NCI-H2081 treated with DMSO at 0.1 percent for 48 hours (cell line): ENCODE data around the gene KRTAP9-7.
"Not testable (repeated sequence)": the region's sequence is repeated elsewhere in the genome, so short reads cannot be mapped to it uniquely, and the experiment has no call there.

Experiments
- DNase-seq: peaks from one replicate; lab custom pipeline; 2025; lab: John Stamatoyannopoulos, UW

Gene KRTAP9-7, protein sequence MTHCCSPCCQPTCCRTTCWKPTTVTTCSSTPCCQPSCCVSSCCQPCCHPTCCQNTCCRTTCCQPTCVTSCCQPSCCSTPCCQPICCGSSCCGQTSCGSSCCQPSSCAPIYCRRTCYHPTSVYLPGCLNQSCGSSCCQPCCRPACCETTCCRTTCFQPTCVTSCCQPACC

DNA sequence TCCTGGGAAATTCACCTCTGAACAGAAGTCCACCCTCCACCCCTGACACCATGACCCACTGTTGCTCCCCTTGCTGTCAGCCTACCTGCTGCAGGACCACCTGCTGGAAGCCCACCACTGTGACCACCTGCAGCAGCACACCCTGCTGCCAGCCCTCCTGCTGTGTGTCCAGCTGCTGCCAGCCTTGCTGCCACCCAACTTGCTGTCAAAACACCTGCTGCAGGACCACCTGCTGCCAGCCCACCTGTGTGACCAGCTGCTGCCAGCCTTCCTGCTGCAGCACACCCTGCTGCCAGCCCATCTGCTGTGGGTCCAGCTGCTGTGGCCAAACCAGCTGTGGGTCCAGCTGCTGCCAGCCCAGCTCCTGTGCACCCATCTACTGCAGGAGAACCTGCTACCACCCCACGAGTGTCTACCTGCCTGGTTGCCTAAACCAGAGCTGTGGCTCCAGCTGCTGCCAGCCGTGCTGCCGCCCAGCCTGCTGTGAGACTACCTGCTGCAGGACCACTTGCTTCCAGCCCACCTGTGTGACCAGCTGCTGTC, at the start of gene KRTAP9-7:
KRTAP9-7 (plus strand) TSS at position 51 of the 543 bp plus-strand sequence; CDS start at position 51, 0 bp downstream.
- not testable (repeated sequence) for DNase-seq

DNA sequence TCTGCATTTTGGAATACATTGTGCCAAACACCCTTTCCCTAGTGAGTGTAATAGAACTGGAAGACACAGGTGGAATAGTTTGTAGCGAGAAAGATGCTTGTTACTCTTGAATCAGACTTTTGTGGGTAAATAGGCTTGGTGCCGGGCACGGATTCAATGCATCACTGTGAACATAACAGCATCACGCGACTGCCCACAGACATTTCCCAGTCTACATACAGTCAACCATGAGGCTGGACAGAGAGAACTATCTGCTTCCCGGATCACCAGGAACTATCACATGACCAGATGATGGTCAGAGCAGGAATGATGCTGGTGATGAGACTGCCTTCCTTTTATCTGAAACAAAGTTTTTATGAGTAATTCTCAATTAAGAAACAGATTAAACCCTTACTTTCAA, 49.4 kb upstream of the KRTAP9-7 start:
- no peak for DNase-seq

DNA sequence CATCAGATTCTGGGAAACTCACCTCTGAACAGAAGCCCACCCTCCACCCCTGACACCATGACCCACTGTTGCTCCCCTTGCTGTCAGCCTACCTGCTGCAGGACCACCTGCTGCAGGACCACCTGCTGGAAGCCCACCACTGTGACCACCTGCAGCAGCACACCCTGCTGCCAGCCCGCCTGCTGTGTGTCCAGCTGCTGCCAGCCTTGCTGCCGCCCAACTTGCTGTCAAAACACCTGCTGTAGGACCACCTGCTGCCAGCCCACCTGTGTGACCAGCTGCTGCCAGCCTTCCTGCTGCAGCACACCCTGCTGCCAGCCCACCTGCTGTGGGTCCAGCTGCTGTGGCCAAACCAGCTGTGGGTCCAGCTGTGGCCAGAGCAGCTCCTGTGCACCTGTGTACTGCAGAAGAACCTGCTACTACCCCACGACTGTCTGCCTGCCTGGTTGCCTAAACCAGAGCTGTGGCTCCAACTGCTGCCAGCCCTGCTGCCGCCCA, 48.9 kb upstream of the KRTAP9-7 start, which contains the start of gene KRTAP9-2:
KRTAP9-2 (plus strand) TSS at position 51 of the 498 bp plus-strand sequence; CDS start at position 58, 7 bp downstream.
- not testable (repeated sequence) for DNase-seq

DNA sequence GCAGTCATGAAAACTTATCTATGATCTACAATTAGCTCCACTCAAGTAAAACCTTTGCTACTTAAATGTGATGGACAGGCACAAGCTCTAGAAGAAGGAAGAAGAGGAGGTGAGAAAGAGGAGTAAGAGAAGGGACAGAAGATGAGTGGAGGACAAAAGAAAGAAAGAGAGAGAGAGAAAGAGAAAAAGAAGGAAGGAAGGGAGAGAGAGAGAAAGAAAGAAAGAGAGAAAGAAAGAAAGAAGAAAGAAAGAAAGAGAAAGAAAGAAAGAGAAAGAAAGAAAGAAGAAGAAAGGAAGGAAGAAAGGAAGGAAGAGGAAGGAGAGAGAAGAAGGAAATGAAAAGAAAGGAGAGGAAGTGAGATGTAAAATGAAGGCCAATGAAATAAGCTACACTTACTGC, 45.4 kb upstream of the KRTAP9-7 start:
- no peak for DNase-seq

DNA sequence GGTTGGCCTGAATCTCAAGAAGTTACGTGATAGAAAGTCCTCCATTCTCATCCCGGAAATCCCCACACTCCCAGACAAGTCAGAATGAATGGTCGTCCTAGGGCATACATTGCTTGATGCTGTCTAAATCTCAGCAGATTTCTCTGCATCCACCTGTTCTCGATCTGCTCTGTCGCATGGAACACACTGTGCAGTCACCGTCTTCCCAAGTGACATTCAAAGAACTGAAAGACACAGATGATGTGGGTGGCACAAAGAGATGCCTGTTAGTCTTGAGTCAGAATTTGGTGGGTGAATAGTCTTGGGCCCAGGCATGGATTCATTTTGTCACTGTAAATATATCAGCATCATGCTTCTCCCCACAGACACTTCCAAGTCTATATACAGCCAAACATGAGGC, 43.8 kb upstream of the KRTAP9-7 start:
- DNase-seq: no peak

DNA sequence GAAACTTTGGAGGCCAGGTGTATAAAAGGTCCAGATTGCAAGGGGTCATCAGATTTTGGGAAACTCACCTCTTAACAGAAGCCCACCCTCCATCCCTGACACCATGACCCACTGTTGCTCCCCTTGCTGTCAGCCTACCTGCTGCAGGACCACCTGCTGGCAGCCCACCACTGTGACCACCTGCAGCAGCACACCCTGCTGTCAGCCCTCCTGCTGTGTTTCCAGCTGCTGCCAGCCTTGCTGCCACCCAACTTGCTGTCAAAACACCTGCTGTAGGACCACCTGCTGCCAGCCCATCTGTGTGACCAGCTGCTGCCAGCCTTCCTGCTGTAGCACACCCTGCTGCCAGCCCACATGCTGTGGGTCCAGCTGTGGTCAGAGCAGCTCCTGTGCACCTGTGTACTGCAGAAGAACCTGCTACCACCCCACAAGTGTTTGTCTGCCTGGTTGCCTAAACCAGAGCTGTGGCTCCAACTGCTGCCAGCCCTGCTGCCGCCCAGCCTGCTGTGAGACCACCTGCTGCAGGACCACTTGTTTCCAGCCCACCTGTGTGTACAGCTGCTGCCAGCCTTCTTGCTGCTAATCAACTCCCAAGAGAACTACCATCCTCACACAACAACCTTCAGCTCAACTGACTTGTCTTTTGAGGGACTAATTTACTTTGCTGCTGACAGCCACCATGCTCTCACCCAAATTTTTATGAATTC, 42.9 kb upstream of the KRTAP9-7 start, which contains the start of gene KRTAP9-3:
KRTAP9-3 (plus strand) TSS at position 51 of the 707 bp plus-strand sequence; CDS start at position 104, 53 bp downstream.
- DNase-seq: not testable (repeated sequence)

DNA sequence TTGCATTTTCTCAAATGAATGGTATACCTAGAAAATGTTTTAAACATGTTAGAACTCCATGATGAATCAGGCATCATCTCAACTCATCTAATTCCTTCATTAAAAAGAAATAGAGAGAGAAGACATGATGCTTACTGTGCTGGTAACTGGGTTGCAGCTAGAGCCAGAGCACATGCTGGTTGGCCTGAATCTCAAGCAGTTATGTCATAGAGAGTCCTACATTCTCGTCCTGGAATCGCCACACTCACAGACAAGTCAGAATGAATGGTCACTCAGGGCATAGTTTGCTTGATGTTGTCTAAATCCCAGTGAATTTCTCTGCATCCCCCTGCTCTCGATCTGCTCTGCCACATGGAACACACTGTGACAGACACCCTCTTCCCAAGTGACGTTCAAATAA, 38.4 kb upstream of the KRTAP9-7 start:
- DNase-seq: not testable (repeated sequence)

DNA sequence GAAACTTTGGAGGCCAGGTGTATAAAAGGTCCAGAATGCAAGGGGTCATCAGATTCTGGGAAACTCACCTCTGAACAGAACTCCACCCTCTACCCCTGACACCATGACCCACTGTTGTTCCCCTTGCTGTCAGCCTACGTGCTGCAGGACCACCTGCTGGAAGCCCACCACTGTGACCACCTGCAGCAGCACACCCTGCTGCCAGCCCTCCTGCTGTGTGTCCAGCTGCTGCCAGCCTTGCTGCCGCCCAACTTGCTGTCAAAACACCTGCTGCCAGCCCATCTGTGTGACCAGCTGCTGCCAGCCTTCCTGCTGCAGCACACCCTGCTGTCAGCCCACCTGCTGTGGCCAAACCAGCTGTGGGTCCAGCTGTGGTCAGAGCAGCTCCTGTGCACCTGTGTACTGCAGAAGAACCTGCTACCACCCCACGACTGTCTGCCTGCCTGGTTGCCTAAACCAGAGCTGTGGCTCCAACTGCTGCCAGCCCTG, 37.5 kb upstream of the KRTAP9-7 start, which contains the start of gene KRTAP9-8:
KRTAP9-8 (plus strand) TSS at position 51 of the 489 bp plus-strand sequence; CDS start at position 104, 53 bp downstream.
- not testable (repeated sequence) for DNase-seq

DNA sequence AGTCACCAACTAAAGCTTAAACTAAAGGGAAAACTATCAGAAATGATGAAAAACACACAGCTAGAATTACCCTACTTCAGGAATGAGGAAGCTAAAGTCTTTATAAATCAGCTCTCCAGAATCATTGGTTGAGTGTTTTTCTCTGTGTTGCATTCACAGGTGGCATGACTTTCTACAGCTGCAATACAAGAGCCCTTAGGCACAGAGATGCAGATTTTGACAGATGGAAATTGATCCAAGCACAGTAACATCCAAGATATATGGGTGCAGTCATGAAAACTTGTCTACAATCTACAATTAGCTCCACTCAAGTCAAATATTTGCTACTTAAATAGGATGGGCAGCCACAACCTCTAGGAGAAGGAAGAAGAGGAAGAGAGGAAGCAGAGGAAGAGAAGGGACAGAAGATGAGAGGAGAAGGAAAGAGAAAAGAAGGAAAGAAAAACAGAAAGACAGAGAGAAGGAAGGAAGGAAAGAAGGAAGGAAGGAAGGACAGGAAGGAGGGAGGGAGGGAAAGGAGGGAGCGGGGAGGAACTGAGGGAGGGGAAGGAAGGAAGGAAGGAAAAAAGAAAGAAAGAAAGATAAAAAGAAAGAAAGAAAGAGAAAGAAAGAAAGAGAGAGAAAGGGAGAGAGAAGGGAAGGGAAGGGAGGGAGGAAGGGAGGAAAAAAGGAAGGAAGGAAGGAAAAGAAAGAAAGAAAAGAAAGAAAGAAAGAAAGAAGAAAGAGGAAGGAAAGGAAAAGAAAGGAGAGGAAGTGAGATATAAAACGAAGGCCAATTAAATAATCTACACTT, 28.3 kb upstream of the KRTAP9-7 start:
- not testable (repeated sequence) for DNase-seq

DNA sequence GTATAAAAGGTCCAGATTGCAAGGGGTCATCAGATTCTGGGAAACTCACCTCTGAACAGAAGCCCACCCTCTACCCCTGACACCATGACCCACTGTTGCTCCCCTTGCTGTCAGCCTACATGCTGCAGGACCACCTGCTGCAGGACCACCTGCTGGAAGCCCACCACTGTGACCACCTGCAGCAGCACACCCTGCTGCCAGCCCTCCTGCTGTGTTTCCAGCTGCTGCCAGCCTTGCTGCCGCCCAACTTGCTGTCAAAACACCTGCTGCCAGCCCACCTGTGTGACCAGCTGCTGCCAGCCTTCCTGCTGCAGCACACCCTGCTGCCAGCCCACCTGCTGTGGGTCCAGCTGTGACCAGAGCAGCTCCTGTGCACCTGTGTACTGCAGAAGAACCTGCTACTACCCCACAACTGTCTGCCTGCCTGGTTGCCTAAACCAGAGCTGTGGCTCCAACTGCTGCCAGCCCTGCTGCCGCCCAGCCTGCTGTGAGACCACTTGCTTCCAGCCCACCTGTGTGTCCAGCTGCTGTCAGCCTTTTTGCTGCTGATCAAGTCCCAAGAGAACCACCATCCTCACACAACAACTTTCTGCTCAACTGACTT, 25.8 kb upstream of the KRTAP9-7 start, which contains the start of gene KRTAP9-4:
KRTAP9-4 (plus strand) TSS at position 51 of the 604 bp plus-strand sequence; CDS start at position 85, 34 bp downstream.
- not testable (repeated sequence) for DNase-seq

DNA sequence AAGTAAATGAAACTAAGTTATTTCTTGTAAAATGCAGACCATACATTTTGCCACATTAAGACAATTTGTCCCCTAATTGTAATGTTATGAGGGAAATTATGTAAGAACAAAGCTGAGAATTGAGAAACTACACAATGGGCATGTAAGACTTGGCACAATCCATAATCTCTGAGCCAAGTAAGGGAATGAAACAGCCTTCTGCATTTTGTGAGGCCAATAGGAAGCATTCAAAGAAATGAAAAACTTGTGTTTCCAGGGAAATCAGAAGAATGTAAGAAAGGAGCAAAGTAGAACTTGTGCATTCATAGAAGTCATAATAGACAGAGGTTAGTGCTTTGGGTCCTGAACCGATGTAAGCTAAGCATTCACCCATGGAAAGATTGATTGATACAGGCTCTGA, 24.2 kb upstream of the KRTAP9-7 start:
- DNase-seq: no peak

DNA sequence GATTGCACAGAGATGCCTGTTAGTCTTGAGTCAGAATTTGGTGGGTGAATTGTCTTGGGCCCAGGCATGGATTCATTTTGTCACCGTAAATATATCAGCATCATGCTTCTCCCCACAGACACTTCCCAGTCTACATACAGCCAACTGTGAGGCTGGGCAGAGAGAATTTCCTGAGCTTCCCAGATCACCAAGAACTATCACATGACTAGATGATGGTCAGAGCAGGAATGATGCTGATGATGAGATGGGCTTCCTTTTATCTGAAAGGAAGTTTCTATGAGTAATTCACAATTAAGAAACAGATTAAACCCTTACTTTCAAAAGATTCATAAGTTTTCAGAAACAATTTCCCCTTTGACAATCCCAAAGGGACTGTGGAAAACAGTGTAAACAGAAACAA, 20.6 kb upstream of the KRTAP9-7 start:
- no peak for DNase-seq

DNA sequence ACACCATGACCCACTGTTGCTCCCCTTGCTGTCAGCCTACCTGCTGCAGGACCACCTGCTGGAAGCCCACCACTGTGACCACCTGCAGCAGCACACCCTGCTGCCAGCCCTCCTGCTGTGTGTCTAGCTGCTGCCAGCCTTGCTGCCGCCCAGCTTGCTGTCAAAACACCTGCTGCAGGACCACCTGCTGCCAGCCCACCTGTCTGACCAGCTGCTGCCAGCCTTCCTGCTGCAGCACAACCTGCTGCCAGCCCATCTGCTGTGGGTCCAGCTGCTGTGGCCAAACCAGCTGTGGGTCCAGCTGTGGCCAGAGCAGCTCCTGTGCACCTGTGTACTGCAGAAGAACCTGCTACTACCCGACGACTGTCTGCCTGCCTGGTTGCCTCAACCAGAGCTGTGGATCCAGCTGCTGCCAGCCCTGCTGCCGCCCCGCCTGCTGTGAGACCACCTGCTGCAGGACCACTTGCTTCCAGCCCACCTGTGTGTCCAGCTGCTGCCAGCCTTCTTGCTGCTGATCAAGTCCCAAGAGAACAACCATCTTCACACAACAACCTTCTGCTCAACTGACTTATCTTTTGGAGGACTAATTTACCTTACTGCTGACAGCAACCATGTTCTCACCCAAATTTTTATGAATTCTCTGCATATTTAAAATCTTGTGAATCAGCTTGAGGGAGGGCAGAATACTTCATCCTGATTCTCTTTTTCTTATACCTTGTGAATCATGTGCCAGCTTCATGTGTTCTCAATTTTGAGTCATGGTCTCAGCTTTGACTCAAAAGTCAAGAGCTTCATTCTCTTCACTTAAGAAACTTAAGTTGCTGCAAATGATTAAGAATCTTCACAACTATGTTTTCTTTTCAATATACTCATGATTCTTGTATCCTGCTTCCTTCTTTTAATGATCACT, 19.9 kb upstream of the KRTAP9-7 start, which contains the start of gene KRTAP9-9:
KRTAP9-9 (plus strand) TSS at position 4 of the 910 bp plus-strand sequence.
- DNase-seq: not testable (repeated sequence)

DNA sequence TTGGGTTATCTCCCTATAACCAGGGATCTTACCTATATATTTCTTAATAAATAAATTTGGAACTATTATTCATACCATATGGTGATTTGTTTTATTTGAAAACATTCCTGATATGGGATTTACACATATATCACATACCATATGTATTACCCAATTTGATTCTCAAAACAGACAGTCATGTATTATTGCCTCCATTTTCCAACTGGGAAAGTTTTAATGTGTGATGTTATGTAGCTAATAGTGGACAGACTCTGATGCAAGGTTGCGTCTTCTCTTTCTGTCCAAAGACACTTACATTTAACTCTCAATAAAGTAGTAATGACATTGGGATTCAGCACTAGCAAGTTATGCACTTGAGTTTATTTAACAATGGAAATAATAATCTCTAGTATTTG, 19.2 kb upstream of the KRTAP9-7 start:
- DNase-seq: no peak

DNA sequence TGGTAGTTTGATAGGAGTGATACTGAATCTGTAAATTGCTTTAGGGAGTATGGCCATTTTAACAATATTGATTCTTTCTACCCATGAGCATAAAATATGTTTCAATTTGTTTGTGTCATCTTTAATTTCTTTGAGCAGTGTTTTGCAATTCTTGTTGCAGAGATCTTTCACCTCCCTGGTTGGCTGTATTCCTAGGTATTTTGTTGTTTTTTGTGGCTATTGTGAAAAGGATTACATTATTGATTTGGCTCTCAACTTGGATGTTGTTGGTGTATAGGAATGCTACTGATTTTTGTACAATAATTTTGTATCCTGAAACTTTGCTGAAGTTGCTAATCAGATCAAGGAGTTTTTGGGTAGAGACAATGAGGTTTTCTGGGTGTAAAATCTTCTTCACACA, 17.1 kb upstream of the KRTAP9-7 start:
- no peak for DNase-seq

DNA sequence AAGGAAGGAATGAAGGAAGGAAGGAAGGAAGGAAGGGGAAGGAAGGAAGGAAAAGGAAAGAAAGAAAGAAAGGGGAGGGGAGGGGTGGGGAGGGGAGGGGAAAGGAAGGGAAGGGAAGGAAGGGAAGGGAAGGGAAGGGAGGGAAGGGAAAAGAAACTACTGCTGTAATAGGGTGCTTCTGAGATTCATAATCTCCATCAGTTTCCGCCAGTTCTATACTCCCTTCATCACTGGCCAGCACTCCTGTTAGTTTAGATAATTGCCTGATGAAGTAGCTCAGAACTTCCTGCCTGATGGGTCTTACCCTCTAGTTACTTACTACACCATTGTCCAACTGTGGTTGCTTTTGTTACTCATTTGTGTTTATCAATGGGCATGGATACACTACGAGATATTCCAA, 12.3 kb upstream of the KRTAP9-7 start:
- no peak for DNase-seq

DNA sequence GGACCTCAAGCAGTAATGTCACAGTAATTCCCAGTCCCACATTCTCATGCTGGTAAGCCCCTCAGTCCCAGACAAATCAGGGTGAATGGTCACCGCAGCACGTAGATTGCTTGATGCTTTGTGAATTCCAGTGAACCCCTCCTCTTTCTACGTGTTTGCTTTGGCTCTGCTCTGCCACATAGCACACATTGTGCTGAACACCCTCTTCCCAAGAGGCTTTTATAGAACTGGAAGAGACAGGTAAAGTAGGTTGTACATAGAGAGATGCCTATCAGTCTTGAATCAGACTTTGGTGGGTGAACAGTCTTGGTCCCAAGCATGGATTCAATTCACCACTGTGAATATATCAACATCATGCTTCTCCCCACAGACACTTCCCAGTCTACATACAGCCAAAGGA, 10.9 kb upstream of the KRTAP9-7 start:
- DNase-seq: no peak

DNA sequence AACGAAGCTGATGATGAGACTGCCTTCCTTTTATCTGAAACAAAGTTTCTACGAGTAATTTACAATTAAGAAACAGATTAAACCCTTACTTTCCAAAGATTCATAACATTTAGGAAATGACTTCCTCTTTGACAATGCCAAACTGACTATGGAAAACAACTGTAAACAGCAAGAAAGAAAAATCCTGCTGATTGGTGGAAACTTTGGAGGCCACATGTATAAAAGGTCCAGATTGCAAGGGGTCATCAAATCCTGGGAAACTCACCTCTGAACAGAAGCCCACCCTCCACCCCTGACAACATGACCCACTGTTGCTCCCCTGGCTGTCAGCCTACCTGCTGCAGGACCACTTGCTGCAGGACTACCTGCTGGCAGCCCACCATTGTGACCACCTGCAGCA, 10.4 kb upstream of the KRTAP9-7 start, which contains the start of gene KRTAP9-6:
KRTAP9-6 (plus strand) TSS at position 301 of the 400 bp plus-strand sequence; CDS start at position 301, 0 bp downstream.
- DNase-seq: no peak

DNA sequence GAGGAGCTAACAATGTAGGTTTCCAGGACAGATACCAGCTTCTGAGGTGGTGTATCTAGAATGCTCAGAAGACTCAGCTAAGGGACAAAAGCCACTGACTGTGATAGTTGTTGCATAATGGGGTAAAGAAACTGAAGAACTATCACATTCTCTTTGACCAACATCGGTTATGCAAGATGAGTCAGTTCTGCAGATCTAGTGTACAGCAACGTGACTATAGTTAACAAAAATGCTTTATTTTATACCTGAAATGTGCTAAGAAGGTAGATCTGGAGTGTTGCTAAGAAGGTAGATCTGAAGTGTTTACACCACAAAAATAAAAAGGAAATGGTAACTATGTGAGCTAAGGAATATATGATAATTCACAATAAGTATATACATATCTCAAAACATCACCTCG, 7.8 kb upstream of the KRTAP9-7 start:
- DNase-seq: no peak

DNA sequence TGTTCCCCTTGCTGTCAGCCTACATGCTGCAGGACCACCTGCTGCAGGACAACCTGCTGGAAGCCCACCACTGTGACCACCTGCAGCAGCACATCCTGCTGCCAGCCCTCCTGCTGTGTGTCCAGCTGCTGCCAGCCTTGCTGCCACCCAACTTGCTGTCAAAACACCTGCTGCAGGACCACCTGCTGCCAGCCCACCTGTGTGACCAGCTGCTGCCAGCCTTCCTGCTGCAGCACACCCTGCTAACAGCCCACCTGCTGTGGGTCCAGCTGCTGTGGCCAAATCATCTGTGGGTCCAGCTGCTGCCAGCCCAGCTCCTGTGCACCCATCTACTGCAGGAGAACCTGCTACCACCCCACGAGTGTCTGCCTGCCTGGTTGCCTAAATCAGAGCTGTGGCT, 4.2 kb upstream of the KRTAP9-7 start:
- DNase-seq: not testable (repeated sequence)
